OCI-LY3 (cell line): ENCODE measurements around the gene IL13.

Experiments used
- H2AFZ ChIP-seq: fragments of 200-600, 300-600 bp; shearing (Covaris generic); 2 replicates; pipeline ENCODE4 v1.6.0; 2014; ENCODE audit warnings: antibody characterized with exemption, low read depth, low read length
- H3K27ac ChIP-seq: fragments of 200-600, 300-600 bp; sonication (generic); 2 replicates; pipeline ENCODE4 v1.5.1; 2014; ENCODE audit warnings: mild to moderate bottlenecking, low read length, moderate library complexity, mixed read lengths
- H3K27me3 ChIP-seq: fragments of 200-600, 300-600 bp; sonication (generic); 2 replicates; pipeline ENCODE4 v1.6.1; 2014; ENCODE audit warnings: low read depth, low read length, mixed read lengths
- H3K36me3 ChIP-seq: fragments of 200-600, 300-600 bp; sonication (generic); replicated peaks from 2 replicates; pipeline ENCODE3; 2014; ENCODE audit warnings: low read depth, low read length, mixed read lengths
- H3K4me1 ChIP-seq: fragments of 300-600, 200-600 bp; sonication (generic); 2 replicates; pipeline ENCODE4 v1.6.1; 2014; ENCODE audit warnings: low read length, mixed read lengths
- H3K4me2 ChIP-seq: fragments of 200-600, 300-600 bp; sonication (generic); 2 replicates; pipeline ENCODE4 v1.6.1; 2014; ENCODE audit warnings: low read length, mixed read lengths
- H3K4me3 ChIP-seq: fragments of 300-600, 200-600 bp; sonication (generic); 2 replicates; pipeline ENCODE4 v1.5.1; 2014; ENCODE audit warnings: antibody characterized with exemption, mild to moderate bottlenecking, low read length, moderate library complexity
- H3K79me2 ChIP-seq: fragments of 300-600, 200-600 bp; shearing (Covaris generic); 2 replicates; pipeline ENCODE4 v1.6.1; 2014; ENCODE audit warnings: mild to moderate bottlenecking, low read length, mixed read lengths
- H3K9ac ChIP-seq: fragments of 300-600, 200-600 bp; shearing (Covaris generic); 2 replicates; pipeline ENCODE4 v1.6.0; 2014; ENCODE audit warnings: mild to moderate bottlenecking, low read length, moderate library complexity
- H3K9me3 ChIP-seq: fragments of 200-600, 300-600 bp; shearing (Covaris generic); 2 replicates; pipeline ENCODE4 v1.6.1; 2014; ENCODE audit warnings: low read length, mixed read lengths; ENCODE audit not compliant: insufficient read depth
- H4K20me1 ChIP-seq: fragments of 200-600, 300-600 bp; sonication (generic); 2 replicates; pipeline ENCODE4 v1.6.1; 2016; ENCODE audit warnings: low read length, mixed read lengths; ENCODE audit not compliant: insufficient read depth
- EZH2phosphoT487 ChIP-seq: fragments of 200-600 bp; shearing (Covaris generic); IDR thresholded peaks from 2 replicates; pipeline ENCODE4 v1.6.1; 2018; ENCODE audit warnings: antibody characterized with exemption, mixed run types, low read depth
- TF ChIP-seq, protein P1 (sequence below): fragments of 200-600, 300-600 bp; sonication (generic); IDR thresholded peaks from 2 replicates; pipeline ENCODE4 v1.5.1; 2014; ENCODE audit warnings: antibody characterized with exemption, low read length, low read depth

Gene IL13

DNA sequence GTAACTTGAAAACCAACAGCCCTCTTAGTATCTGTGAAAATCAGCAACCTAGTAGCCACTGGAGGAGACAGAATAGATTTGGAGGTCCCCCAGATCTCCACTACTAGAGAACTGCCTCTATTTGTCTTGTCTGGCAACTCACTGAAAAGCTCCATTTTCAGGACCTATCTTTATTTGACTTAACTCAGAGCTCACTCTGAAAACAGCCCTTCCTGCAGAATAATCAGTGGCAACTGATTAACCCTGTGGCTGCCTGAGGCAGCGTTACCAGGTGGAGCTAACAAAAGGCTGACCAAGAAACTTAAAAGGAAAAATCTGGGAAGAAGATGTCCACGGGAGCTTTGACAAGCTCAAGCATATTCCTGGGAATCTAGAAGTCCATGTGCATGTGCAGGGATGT lies 10.5 kb upstream of the IL13 start:
- H3K27ac ChIP-seq = no peak overlapping the region
- no peak overlapping the region for H2AFZ ChIP-seq
- H3K4me1 ChIP-seq = no peaks in the 10 kb centered on the region
- no peak overlapping the region for H3K4me3 ChIP-seq
- H3K27me3 ChIP-seq = no peaks in the 10 kb centered on the region
- no peaks in the 10 kb centered on the region for H4K20me1 ChIP-seq
- no peak overlapping the region for H3K4me2 ChIP-seq
- no peak overlapping the region for H3K9ac ChIP-seq
- TF ChIP-seq EZH2phosphoT487 = no peak
- TF ChIP-seq, protein P1, sequence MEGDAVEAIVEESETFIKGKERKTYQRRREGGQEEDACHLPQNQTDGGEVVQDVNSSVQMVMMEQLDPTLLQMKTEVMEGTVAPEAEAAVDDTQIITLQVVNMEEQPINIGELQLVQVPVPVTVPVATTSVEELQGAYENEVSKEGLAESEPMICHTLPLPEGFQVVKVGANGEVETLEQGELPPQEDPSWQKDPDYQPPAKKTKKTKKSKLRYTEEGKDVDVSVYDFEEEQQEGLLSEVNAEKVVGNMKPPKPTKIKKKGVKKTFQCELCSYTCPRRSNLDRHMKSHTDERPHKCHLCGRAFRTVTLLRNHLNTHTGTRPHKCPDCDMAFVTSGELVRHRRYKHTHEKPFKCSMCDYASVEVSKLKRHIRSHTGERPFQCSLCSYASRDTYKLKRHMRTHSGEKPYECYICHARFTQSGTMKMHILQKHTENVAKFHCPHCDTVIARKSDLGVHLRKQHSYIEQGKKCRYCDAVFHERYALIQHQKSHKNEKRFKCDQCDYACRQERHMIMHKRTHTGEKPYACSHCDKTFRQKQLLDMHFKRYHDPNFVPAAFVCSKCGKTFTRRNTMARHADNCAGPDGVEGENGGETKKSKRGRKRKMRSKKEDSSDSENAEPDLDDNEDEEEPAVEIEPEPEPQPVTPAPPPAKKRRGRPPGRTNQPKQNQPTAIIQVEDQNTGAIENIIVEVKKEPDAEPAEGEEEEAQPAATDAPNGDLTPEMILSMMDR = no peak
- H3K36me3 ChIP-seq = peaks cover 19% of the 10 kb centered on the region
- no peaks in the 10 kb centered on the region; the same call in 1 of the 2 replicates for H3K9me3 ChIP-seq
- no peaks in the 10 kb centered on the region for H3K79me2 ChIP-seq

DNA sequence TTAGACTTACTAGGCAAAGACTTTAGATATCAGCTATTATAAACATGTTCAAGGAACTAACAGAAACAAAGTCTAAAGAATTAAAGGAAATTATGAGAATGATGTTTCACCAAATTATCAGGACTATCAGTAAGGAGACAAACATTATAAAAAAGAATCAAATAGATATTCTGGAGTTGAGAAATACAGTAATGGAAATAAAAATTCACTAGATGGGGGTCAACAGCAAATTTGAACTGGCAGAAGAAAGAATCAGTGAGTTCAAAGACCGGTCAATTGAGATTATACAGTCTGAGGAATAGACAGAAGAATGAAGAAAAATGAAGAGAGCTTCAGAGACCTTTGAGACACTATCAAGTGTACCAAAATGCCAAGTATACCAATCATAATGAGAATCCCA lies 9.6 kb upstream of the IL13 start:
- no peak for TF ChIP-seq EZH2phosphoT487
- TF ChIP-seq, protein P1 = no peak
- no peak overlapping the region for H3K4me3 ChIP-seq
- no peak overlapping the region for H3K9ac ChIP-seq
- no peak overlapping the region for H2AFZ ChIP-seq
- no peaks in the 10 kb centered on the region; the same call in 1 of the 2 replicates for H3K9me3 ChIP-seq
- no peaks in the 10 kb centered on the region for H3K27me3 ChIP-seq
- no peak overlapping the region for H3K27ac ChIP-seq
- H3K4me2 ChIP-seq = no peak overlapping the region
- no peaks in the 10 kb centered on the region for H3K79me2 ChIP-seq
- peaks cover 14% of the 10 kb centered on the region for H3K36me3 ChIP-seq
- H4K20me1 ChIP-seq = no peaks in the 10 kb centered on the region
- H3K4me1 ChIP-seq = no peaks in the 10 kb centered on the region

DNA sequence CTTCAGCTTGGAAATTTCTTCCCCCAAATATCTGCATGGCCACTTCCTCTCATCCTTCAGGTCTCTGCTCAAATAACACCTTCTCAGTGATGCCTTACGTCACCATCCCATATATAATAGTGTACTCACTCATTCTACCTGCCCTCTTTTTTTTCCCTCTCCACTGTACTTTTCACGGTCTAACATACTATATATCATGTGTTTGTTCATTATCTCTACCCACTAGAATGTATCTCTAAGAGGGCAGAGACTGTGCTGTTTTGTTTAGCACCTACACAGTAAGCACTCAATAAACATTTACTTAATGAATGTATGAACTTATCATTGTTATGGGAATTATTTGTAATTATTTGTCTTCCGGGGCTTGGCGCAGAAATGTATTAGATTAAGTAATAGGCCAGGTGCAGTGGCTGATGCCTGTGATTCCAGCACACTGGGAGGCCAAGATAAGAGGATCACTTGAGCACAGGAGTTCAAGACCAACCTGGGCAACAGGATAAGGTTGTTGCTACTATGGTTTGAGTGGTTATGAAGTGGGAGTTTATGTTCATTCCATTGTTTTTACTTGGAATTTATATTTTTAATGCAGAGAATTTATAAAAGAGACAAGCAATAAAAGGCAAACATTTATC lies 6.0 kb upstream of the IL13 start:
- no peak for TF ChIP-seq EZH2phosphoT487
- TF ChIP-seq, protein P1 = no peak
- no peaks in the 10 kb centered on the region for H3K27me3 ChIP-seq
- H2AFZ ChIP-seq = no peak overlapping the region
- no peak overlapping the region for H3K4me2 ChIP-seq
- no peak overlapping the region for H3K27ac ChIP-seq
- H3K9me3 ChIP-seq = no peaks in the 10 kb centered on the region; the same call in 1 of the 2 replicates
- no peak overlapping the region for H3K9ac ChIP-seq
- H3K4me1 ChIP-seq = no peaks in the 10 kb centered on the region
- peaks cover 4% of the 10 kb centered on the region for H3K36me3 ChIP-seq
- H4K20me1 ChIP-seq = no peaks in the 10 kb centered on the region
- no peak overlapping the region for H3K4me3 ChIP-seq
- H3K79me2 ChIP-seq = no peaks in the 10 kb centered on the region

DNA sequence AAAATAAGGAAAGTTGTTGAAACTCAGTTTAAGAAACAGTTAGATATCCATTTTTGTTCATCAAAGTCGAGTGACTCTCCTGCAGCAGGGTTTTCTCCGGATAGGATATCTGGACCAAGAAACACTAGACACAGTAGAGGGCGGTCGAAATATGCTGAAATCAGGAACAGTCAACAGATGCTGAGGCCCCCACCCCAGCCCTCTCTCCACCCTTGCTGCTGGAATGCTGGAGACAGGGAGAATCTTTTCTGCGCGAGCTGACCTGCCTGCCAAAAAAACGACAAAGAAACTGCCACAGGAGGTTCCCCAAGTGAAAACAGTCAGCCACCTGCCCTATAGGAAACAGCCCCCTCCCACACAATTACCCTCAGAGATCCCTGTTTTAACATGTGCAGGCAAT lies 4.3 kb upstream of the IL13 start:
- H3K4me2 ChIP-seq = no peak overlapping the region
- H3K27ac ChIP-seq = no peak overlapping the region
- no peaks in the 10 kb centered on the region for H3K36me3 ChIP-seq
- no peaks in the 10 kb centered on the region for H3K9me3 ChIP-seq
- no peak for TF ChIP-seq EZH2phosphoT487
- TF ChIP-seq, protein P1 = no peak
- no peak overlapping the region for H3K9ac ChIP-seq
- H3K4me1 ChIP-seq = no peaks in the 10 kb centered on the region
- no peak overlapping the region for H2AFZ ChIP-seq
- H3K4me3 ChIP-seq = no peak overlapping the region
- H3K79me2 ChIP-seq = no peaks in the 10 kb centered on the region
- H4K20me1 ChIP-seq = no peaks in the 10 kb centered on the region
- no peaks in the 10 kb centered on the region for H3K27me3 ChIP-seq
